NT2/D1 (cell line): Measurements from ENCODE around the gene TCTN1.
A peak's percentile ranks its signal among the peaks of the same experiment; 100 is the strongest.

ENCODE experiments used
- DNase-seq: peaks from one replicate; pipeline ENCODE4 v3.0.0-alpha.2; 2011; ENCODE audit warnings: low read depth, low spot score
- H3K27me3 ChIP-seq: 2 replicates; pipeline ENCODE4 v1.6.0; 2011; ENCODE audit warnings: mild to moderate bottlenecking; ENCODE audit not compliant: insufficient read length, insufficient read depth
- H3K36me3 ChIP-seq: 2 replicates; pipeline ENCODE4 v1.6.1; 2011; ENCODE audit warnings: mild to moderate bottlenecking, low read length, mixed read lengths; ENCODE audit not compliant: insufficient read depth, insufficient read length
- H3K4me1 ChIP-seq: 2 replicates; pipeline ENCODE4 v1.5.1; 2011; ENCODE audit not compliant: insufficient read depth, insufficient read length
- H3K4me3 ChIP-seq: 2 replicates; pipeline ENCODE4 v1.5.1; 2011; ENCODE audit warnings: low read depth; ENCODE audit not compliant: insufficient read length
- H3K9ac ChIP-seq: 2 replicates; pipeline ENCODE4 v1.6.0; 2011; ENCODE audit warnings: low read depth; ENCODE audit not compliant: insufficient read length
- H3K9me3 ChIP-seq: 2 replicates; pipeline ENCODE4 v1.5.1; 2011; ENCODE audit warnings: mild to moderate bottlenecking, low read length; ENCODE audit not compliant: insufficient read depth
- SUZ12 ChIP-seq: IDR thresholded peaks from 2 replicates; pipeline ENCODE4 v1.6.1; 2011; ENCODE audit not compliant: insufficient read length, insufficient read depth; ENCODE audit errors: extremely low read depth
- YY1 ChIP-seq: IDR thresholded peaks from 2 replicates; pipeline ENCODE4 v1.6.1; 2011; ENCODE audit not compliant: insufficient read length, insufficient read depth
- ZNF274 ChIP-seq: IDR thresholded peaks from 2 replicates; pipeline ENCODE4 v1.6.1; 2011; ENCODE audit warnings: mild to moderate bottlenecking, low read depth, low read length

The TCTN1 gene

DNA sequence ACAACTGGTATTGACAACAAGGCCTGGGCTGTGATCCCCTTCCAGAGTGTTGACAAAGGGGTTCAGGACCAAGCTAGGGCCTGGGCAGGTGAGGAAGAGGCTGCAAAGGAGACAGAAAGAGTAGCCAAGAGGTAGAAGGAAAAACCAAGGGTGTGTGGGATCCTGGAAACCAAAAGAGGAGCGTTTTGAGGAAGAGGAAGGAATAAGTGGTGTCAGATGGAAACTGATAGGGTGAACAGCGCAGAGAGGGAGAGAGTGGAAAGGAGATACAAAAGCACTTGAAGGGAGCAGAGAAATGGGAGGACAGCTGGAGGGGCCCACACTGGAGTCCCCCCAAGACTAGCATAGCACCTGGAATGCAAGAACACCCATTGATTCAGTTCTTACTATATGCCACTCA lies 83.3 kb downstream of the TCTN1 start:
- H3K4me3 ChIP-seq = no peak overlapping the region
- H3K9me3 ChIP-seq = no peaks in the 10 kb centered on the region
- no peak for TF ChIP-seq ZNF274
- TF ChIP-seq SUZ12 = no peak
- no peak for TF ChIP-seq YY1
- no peaks in the 10 kb centered on the region for H3K36me3 ChIP-seq
- no peaks in the 10 kb centered on the region for H3K4me1 ChIP-seq
- no peaks in the 10 kb centered on the region for H3K27me3 ChIP-seq
- no peak for DNase-seq
- no peak overlapping the region for H3K9ac ChIP-seq

DNA sequence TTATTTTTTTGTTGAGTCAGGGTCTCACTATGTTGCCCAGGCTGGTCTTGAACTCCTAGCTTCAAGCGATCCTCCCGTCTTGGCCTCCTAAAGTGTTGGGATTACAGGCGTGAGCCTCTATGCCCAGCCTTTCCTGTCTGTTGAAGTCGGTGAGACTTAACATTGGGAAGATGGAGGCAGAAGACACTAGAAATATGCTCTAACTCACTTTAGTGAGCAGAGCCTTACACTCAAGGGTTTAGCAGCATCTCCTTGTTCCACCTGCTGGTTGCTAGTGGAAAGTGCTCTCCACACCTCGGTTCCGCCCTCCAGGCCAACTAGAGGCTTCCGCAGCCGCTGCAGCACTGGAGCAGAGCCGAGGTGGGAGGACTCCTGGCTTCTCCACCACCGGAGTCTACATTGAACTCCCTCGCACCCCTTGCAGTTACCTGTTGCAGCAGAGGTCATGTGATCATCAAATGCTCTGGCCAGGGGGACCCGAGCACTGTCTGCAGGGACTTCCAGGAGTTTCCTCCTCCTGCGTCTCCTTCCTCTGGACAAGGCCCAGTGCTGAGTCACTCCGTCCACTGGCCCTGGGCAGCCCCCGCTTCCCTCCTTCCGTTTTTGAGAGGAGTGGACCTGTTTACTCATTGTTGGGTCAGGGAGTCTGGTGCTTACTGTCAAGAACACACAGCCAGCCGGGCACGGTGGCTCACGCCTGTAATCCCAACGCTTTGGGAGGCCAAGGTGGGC lies 84.4 kb downstream of the TCTN1 start:
- no peaks in the 10 kb centered on the region for H3K36me3 ChIP-seq
- H3K9me3 ChIP-seq = no peaks in the 10 kb centered on the region
- no peak overlapping the region for H3K4me3 ChIP-seq
- no peak overlapping the region for H3K9ac ChIP-seq
- H3K27me3 ChIP-seq = no peaks in the 10 kb centered on the region
- peak; percentile 59 for DNase-seq
- TF ChIP-seq YY1 = no peak
- TF ChIP-seq SUZ12 = no peak
- no peak for TF ChIP-seq ZNF274
- H3K4me1 ChIP-seq = no peaks in the 10 kb centered on the region
